Tibial nerve (tissue), 4 donors: Measurements from ENCODE around the gene S100A6.

Source experiments
- CTCF ChIP-seq, 5 experiments: fragments of 200-600 bp in 3 of 5; fragments of 450-650 bp in 2 of 5; sonication (generic) in 3 of 5; IDR thresholded peaks; one replicate each; pipeline ENCODE4 v1.5.1; 2016 to 2019; ENCODE audit warnings: antibody characterized with exemption in 5 of 5, mild to moderate bottlenecking in 3 of 5, moderate library complexity in 2 of 5
- EP300 ChIP-seq, 2 donors: sonication (generic); formaldehyde crosslinking; IDR thresholded peaks; one replicate each; pipeline ENCODE4 v1.6.1; 2017; ENCODE audit warnings: antibody characterized with exemption in 2 of 2, mild to moderate bottlenecking in 1 of 2
- POLR2A ChIP-seq, 2 donors: fragments of 450-650 bp; IDR thresholded peaks; one replicate each; pipeline ENCODE4 v1.6.1; 2017; ENCODE audit warnings: antibody characterized with exemption in 2 of 2, mild to moderate bottlenecking in 2 of 2, moderate library complexity in 2 of 2

- TF ChIP-seq CTCF (IDR thresholded peaks at IDR 0.05) (no peak), POLR2A (IDR thresholded peaks at IDR 0.05) (no peak), EP300 (IDR thresholded peaks at IDR 0.05) (no peak)
Observed at GRCh38 chr1:153578490-153578889, 42.7 kb upstream of the S100A6 start.
